Endothelial cell of umbilical vein (primary cell): Measurements from ENCODE around the gene SNTA1. TPM values are rescaled to one million over a fixed set of nuclear protein-coding genes. Genes with fewer than 3 reads are reported as not detected.

Experiments
- BruUV-seq: library from RNA; stranded (reverse); fragments of 400-500 nt; replicated peaks from 2 replicates; lab custom pipeline; 2021; lab: Mats Ljungman, UMichigan
- CTCF ChIA-PET: fragments of 300-600, 350-600 bp; sonication (Branson Sonifier 250); formaldehyde crosslinking; loops from one replicate; lab custom pipeline; 2021; ENCODE audit warnings: antibody characterized with exemption, inconsistent platforms; lab: Charles Lee
- POLR2A ChIA-PET: fragments of 300-600, 350-600 bp; sonication (Branson Sonifier 250); formaldehyde crosslinking; loops from one replicate; lab custom pipeline; 2021; ENCODE audit warnings: antibody characterized with exemption, inconsistent platforms; lab: Charles Lee
- DNase-seq: peaks from one replicate; pipeline ENCODE4 v3.0.0-alpha.2; 2011; ENCODE audit warnings: low read depth, low spot score
- FAIRE-seq: peaks from 2 replicates; lab custom pipeline; 2011; peaks lifted over from hg19 to GRCh38; lab: Jason Lieb, UNC
- H2AFZ ChIP-seq: 2 replicates; pipeline ENCODE4 v1.6.0; 2012; ENCODE audit warnings: low read depth, low read length, control low read depth, inconsistent platforms
- H3K27ac ChIP-seq: 2 replicates; pipeline ENCODE4 v1.5.1; 2011; ENCODE audit warnings: low read depth, mild to moderate bottlenecking, control low read depth, low read length, moderate library complexity; ENCODE audit not compliant: insufficient read depth
- H3K27me3 ChIP-seq, 2 experiments: 2 replicates each; pipeline versions ENCODE4 v1.6.0 to v1.6.1; 2011; ENCODE audit warnings: low read length in 2 of 2, mixed read lengths in 1 of 2; ENCODE audit not compliant: control insufficient read depth in 2 of 2, insufficient read depth in 2 of 2
- H3K36me3 ChIP-seq, 2 experiments: 2 replicates in 1 of 2; 3 replicates in 1 of 2; pipeline ENCODE4 v1.5.1; 2011; ENCODE audit warnings: low read length in 2 of 2, mild to moderate bottlenecking in 1 of 2, moderate library complexity in 1 of 2; ENCODE audit not compliant: control insufficient read depth in 2 of 2, insufficient read depth in 2 of 2; ENCODE audit errors: extremely low read depth in 1 of 2
- H3K4me1 ChIP-seq: 3 replicates; pipeline ENCODE4 v1.5.1; 2011; ENCODE audit warnings: mild to moderate bottlenecking, low read length; ENCODE audit not compliant: control insufficient read depth, insufficient read depth; ENCODE audit errors: extremely low read depth
- H3K4me2 ChIP-seq: 2 replicates; pipeline ENCODE4 v1.6.1; 2011; ENCODE audit warnings: low read length, control low read depth, mixed read lengths; ENCODE audit not compliant: insufficient read depth
- H3K4me3 ChIP-seq, 3 experiments: fragments of 200-600 bp in 1 of 3; sonication (generic), shearing (Covaris generic) in 1 of 3; replicated peaks in 1 of 3; 2 replicates each; pipeline ENCODE4 v1.5.1; 2011 to 2016; ENCODE audit warnings: control low read depth in 3 of 3, low read length in 3 of 3, mild to moderate bottlenecking in 2 of 3, inconsistent platforms in 1 of 3, low read depth in 1 of 3, moderate library complexity in 1 of 3; ENCODE audit not compliant: insufficient read depth in 1 of 3
- H3K79me2 ChIP-seq: 2 replicates; pipeline ENCODE4 v1.6.0; 2012; ENCODE audit warnings: low read length, inconsistent platforms; ENCODE audit not compliant: control insufficient read depth, insufficient read depth
- H3K9ac ChIP-seq: replicated peaks from 2 replicates; pipeline ENCODE3; 2011; ENCODE audit warnings: low read length, control low read depth; ENCODE audit not compliant: insufficient read depth; ENCODE audit errors: extremely low read depth
- H3K9me1 ChIP-seq: replicated peaks from 3 replicates; pipeline ENCODE4 v1.6.0; 2011; ENCODE audit warnings: mild to moderate bottlenecking, low read length; ENCODE audit not compliant: control insufficient read depth, insufficient read depth; ENCODE audit errors: extremely low read depth
- H3K9me3 ChIP-seq: replicated peaks from 2 replicates; pipeline ENCODE4 v1.5.1; 2012; ENCODE audit warnings: low read length, inconsistent platforms; ENCODE audit not compliant: control insufficient read depth, insufficient read depth
- H4K20me1 ChIP-seq: replicated peaks from 2 replicates; pipeline ENCODE3; 2011; ENCODE audit warnings: mild to moderate bottlenecking, low read length; ENCODE audit not compliant: control insufficient read depth, insufficient read depth; ENCODE audit errors: extremely low read depth
- EZH2 ChIP-seq: IDR thresholded peaks from 2 replicates; pipeline ENCODE4 v1.6.1; 2012; ENCODE audit warnings: borderline replicate concordance, low read depth, mild to moderate bottlenecking, moderate library complexity, low read length, inconsistent platforms; ENCODE audit not compliant: severe bottlenecking
- FOS ChIP-seq: IDR thresholded peaks from 2 replicates; pipeline ENCODE4 v1.6.1; 2011; ENCODE audit warnings: mild to moderate bottlenecking, low read length, moderate library complexity, borderline replicate concordance; ENCODE audit not compliant: insufficient read depth
- GATA2 ChIP-seq: IDR thresholded peaks from 2 replicates; pipeline ENCODE4 v1.7.0; 2011; ENCODE audit warnings: low read depth, mild to moderate bottlenecking, moderate library complexity, mixed read lengths, low read length; ENCODE audit not compliant: insufficient read length, insufficient read depth
- JUN ChIP-seq: IDR thresholded peaks from 2 replicates; pipeline ENCODE4 v1.6.1; 2011; ENCODE audit warnings: borderline replicate concordance, low read depth; ENCODE audit not compliant: insufficient read length, insufficient read depth
- MYC ChIP-seq: IDR thresholded peaks from one replicate; pipeline ENCODE4 v1.6.1; 2011; ENCODE audit warnings: mild to moderate bottlenecking, low read depth, low read length
- POLR2A ChIP-seq: IDR thresholded peaks from 2 replicates; pipeline ENCODE4 v1.6.1; 2012; ENCODE audit warnings: low read depth, mild to moderate bottlenecking, control low read depth, low read length
- POLR2AphosphoS5 ChIP-seq: IDR thresholded peaks from 2 replicates; pipeline ENCODE4 v1.6.1; 2012; ENCODE audit warnings: low read depth, mild to moderate bottlenecking, control low read depth, low read length, moderate library complexity; ENCODE audit not compliant: insufficient read depth
- dilution Hi-C: fragments of 300-500 bp; cut with MboI; formaldehyde crosslinking; loops from one replicate; pipeline ENCODE4 v1.15.0; 2019; ENCODE audit warnings: low sequenced_read_pairs; ENCODE audit not compliant: extremely low pct_ligation_motif_present
- intact Hi-C: fragments of 100-400 bp; cut with micrococcal nuclease; formaldehyde crosslinking; loops from one replicate; pipeline ENCODE4 v1.10.0; 2022
- polyA plus RNA-seq, 4 experiments: library from polyadenylated mRNA; depleted of rRNA in 3 of 4; stranded (reverse) in 3 of 4; unstranded in 1 of 4; fragments of >200 nt; gene quantifications; 2 replicates each; pipeline versions ENCODE4 v1.2.1 to v1.2.3, GENCODE V29; 2011 to 2012; ENCODE audit warnings: missing spikeins in 1 of 4
- total RNA-seq: library from RNA; stranded (reverse); gene quantifications from 2 replicates; pipeline ENCODE4 v1.2.3, GENCODE V29; 2021
- TF ChIP-seq, protein P1 (sequence below), 2 donors: IDR thresholded peaks; 1 replicate in 1 of 2; 2 replicates in 1 of 2; pipeline ENCODE4 v1.5.1; 2011; ENCODE audit warnings: low read length in 2 of 2, mild to moderate bottlenecking in 2 of 2, moderate library complexity in 2 of 2, control low read depth in 1 of 2, inconsistent platforms in 1 of 2, low read depth in 1 of 2; ENCODE audit not compliant: insufficient read depth in 1 of 2; ENCODE audit errors: extremely low read depth in 1 of 2
- TF ChIP-seq, protein P2 (sequence below): IDR thresholded peaks from 2 replicates; pipeline ENCODE4 v1.6.1; 2011; ENCODE audit not compliant: insufficient read depth, insufficient read length

Gene SNTA1
- total and polyA plus RNA-seq, 2 donors (not counting 3 experiments of a cell fraction or from before 2014, with no cell fraction given) = 5.2 to 6.0 TPM

- H4K20me1 ChIP-seq = no peaks in the 10 kb centered on the region
- dilution Hi-C loops (no loop called here), intact Hi-C loops (loop anchor here (5.0 kb wide), 1 partner anchor 608 kb away; no protein-coding TSS in a partner anchor)
- DNase-seq (no peak), FAIRE-seq (no peak)
- POLR2A ChIA-PET = no interaction called here
- no peak overlapping the region for H3K27ac ChIP-seq
- no TSS peak for BruUV-seq
- no peak overlapping the region for H3K4me2 ChIP-seq
- H3K4me3 ChIP-seq = no peak overlapping the region
- H3K79me2 ChIP-seq = no peaks in the 10 kb centered on the region
- H3K9me3 ChIP-seq = no peaks in the 10 kb centered on the region
- no peak overlapping the region for H2AFZ ChIP-seq
- peaks cover 0 to 2% of the 10 kb centered on the region in 2 experiments for H3K27me3 ChIP-seq
- CTCF ChIA-PET = interaction anchor here (1.4 kb wide), 1 partner anchor 194 kb away, joined by 12 read pairs; no protein-coding TSS in a partner anchor
- H3K9me1 ChIP-seq = no peaks in the 10 kb centered on the region
- no peaks in the 10 kb centered on the region for H3K4me1 ChIP-seq
- no peak overlapping the region for H3K9ac ChIP-seq
- H3K36me3 ChIP-seq = no peaks in the 10 kb centered on the region
- TF ChIP-seq GATA2 (no peak), POLR2AphosphoS5 (no peak), POLR2A (no peak), JUN (no peak), EZH2 (no peak), MYC (no peak), FOS (no peak)
- TF ChIP-seq, protein P1, sequence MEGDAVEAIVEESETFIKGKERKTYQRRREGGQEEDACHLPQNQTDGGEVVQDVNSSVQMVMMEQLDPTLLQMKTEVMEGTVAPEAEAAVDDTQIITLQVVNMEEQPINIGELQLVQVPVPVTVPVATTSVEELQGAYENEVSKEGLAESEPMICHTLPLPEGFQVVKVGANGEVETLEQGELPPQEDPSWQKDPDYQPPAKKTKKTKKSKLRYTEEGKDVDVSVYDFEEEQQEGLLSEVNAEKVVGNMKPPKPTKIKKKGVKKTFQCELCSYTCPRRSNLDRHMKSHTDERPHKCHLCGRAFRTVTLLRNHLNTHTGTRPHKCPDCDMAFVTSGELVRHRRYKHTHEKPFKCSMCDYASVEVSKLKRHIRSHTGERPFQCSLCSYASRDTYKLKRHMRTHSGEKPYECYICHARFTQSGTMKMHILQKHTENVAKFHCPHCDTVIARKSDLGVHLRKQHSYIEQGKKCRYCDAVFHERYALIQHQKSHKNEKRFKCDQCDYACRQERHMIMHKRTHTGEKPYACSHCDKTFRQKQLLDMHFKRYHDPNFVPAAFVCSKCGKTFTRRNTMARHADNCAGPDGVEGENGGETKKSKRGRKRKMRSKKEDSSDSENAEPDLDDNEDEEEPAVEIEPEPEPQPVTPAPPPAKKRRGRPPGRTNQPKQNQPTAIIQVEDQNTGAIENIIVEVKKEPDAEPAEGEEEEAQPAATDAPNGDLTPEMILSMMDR (IDR thresholded peaks at IDR 0.05; ENCODE audit: extremely low read depth in 1 of 2, insufficient read depth in 1 of 2, low read depth in 1 of 2, low read length in 2 of 2) = no peak
- TF ChIP-seq, protein P2, sequence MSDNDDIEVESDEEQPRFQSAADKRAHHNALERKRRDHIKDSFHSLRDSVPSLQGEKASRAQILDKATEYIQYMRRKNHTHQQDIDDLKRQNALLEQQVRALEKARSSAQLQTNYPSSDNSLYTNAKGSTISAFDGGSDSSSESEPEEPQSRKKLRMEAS = no peak
These were observed 16.0 kb upstream of the SNTA1 start for GRCh38 chr20:33459599-33459998.
